CD4-positive, alpha-beta T cell treated with Interleukin-15 for 4 hours (primary cell): ENCODE measurements around the gene ILF2.
A peak's percentile ranks its signal among the peaks of the same experiment; 100 is the strongest.
"Not testable (repeated sequence)": the region's sequence is repeated elsewhere in the genome, so short reads cannot be mapped to it uniquely, and the experiment has no call there.

ENCODE experiments used
- DNase-seq: peaks from one replicate; pipeline ENCODE4 v3.0.0-alpha.2; 2020; ENCODE audit warnings: low spot score

ILF2 gene

DNA sequence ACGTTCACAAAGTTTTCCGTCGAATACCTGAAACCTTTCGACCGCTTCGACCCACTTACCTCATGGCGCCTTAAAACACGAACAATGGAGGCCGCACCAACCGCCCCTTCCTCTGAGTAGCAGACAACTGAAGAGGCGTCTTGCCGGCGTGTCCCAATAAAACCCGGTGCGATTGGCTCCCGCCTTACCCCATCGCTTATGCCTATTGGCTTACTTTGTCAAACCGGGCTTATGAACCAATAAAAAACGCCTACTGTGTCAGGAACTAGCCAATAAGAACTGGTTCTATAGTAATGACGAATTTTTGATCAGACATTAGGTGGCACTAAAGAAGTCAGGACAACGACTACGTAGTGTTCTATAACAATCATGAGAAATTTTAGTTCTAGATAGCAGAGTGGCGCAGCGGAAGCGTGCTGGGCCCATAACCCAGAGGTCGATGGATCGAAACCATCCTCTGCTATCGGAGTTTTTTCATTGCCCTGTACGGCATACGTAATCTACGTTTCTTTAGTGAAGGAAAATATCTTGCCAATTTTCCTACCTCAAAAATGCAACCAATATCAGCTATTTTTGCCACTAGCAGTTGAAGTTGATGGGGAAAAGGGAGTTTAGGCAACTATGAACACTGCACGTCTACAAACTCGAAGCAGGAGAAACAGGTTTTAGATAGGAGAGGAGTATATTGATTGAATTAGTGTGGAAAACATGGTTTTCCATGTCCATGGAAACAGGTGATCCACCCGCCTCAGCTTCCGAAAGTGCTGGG is at the start of gene ILF2:
Gene ILF2, minus strand, starts transcription at position 135 of the 769 bp plus-strand sequence. Its CDS starts 71 bp downstream, at position 64.
- peak; percentile 99 for DNase-seq

DNA sequence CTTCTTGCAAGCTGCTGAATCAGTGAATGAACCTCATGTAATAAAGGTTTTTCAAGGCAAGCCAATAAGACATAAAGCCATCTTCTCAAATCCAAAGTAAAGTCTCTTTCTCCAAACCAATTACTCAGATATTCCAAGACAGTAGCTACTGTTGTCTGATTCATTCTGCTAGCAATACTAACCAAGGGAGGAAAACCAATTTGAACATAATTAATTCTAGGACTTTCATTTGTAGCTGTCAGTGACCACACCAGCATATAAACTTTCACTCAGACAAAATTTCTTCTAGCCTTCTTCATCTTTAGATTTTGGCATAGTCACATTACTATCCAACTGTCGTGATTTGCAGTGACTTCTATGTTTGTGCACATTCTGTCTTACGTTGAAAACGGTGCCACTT is 46.5 kb upstream of the ILF2 start:
- DNase-seq, result no peak

DNA sequence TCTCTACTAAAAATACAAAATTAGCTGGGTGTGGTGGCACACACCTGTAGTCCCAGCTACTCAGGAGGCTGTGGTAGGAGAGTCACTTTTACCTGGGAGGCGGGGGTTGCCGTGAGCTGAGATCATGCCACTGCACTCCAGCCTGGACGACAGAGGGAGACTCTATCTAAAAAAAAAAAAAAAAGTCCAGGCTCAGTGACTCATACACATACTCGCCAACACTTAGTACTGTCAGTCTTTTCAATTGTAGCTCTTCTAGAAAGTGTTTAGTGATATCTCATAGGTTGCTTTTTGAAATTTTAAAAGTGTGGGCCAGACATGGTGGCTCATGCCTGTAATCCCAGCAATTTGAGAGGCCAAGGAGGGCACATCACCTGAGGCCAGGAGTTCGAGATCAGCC is 45.4 kb upstream of the ILF2 start:
- DNase-seq, result not testable (repeated sequence)

DNA sequence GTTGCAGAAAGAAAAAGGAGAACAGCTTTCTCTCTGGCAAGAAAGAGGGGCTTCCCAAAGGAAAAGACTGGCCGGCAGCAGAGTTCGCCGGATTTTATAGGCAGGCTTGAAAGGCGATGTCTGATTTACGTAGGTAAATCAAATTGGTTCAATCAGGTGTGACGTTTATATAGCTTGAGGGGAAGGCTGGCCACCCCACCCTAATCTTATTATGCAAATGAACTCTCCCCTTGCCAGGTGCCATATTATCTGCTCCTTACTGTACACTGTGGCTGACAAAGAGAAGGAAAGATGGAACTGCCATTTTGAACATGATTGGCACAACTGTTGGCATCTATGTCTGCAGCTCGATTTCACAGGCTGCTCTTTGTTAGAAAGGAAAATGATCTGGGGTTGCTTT is 40.2 kb upstream of the ILF2 start:
- DNase-seq, result no peak

DNA sequence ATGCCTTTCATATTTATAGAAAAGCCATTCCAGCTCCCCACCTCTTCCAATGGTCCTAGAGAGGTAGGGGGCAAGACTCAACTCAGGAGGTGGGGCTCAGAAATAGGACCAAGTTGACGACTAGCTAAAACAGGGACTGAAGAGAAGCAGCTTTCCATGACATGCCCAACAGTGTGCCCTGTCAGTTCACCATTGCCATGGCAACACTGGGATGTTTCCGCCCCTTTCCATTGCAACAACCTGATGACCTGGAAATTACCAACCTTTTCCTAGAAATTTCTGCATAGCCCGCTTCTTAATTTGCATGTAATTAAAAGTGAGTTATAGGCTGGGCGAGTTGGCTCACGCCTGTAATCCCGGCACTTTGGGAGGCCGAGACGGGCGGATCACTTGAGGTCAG is 34.7 kb upstream of the ILF2 start:
- no peak for DNase-seq

GRCh38 chr1:153699768-153700167 is 29.0 kb upstream of the ILF2 start:
- DNase-seq, result no peak

GRCh38 chr1:153698923-153699714 is 28.3 kb upstream of the ILF2 start:
- no peak for DNase-seq

DNA sequence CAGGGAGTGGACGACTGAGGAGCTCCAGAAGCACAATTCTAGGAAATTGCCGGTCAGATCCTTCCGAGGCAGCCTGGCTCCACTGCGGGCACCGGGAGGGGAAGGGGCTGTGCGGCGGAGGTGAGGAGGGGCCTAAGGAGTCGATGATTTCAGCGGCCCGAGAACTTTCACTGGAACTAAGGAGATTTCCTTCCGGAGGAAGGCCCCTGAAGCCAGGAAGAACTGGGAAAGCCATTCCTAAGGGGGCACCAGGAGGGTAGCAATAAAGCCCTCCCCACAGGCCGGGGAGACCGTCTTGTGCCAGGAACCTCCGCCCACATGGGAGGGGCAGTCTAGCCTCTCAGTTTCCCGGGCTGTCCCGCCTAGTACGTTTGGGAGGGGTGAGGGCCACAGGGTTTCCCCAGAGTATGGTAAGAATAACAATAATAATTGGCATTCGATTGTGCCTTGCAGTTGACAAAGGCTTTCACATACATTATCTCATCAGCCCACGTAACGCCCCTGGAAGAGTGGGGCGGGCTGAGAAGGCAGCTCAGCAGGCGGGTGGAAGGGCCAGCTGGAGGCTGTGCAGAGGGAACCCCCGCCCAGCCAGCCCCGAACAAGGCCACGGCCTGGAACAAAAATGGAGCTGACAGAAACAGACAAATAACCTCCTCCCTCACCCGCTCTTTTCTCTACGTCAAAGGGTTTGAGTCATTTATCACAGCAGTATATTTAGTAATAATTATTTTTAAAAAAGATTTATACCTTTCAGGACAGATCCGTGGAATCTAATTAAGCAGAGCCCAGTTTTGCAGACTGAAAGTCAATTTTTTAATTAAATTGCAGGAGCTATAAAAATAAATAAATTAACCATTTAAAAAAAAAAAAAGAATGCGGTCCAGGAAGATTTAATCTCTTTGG is 27.5 kb upstream of the ILF2 start:
- DNase-seq, result no peak

- DNase-seq, result no peak
These were observed 26.6 kb upstream of the ILF2 start for GRCh38 chr1:153697191-153698019.

DNA sequence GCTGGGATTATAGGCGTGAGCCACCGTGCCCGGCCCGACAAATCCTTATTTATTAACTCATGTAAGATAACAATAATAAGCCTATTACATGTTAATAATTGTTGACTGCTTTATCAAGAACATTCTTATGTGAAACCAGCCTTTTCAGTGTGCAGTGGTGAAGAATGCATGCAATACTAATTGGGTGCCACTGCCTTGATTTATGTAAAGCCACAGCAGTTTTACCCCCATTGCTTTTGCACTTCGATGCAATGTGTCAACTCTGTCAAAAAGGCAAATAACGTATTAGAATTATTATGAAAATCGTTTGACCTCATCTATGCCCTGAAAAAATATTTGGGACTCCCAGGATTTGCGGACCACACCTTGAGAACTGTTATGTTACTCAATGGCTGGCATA is 25.9 kb upstream of the ILF2 start:
- no peak for DNase-seq

DNA sequence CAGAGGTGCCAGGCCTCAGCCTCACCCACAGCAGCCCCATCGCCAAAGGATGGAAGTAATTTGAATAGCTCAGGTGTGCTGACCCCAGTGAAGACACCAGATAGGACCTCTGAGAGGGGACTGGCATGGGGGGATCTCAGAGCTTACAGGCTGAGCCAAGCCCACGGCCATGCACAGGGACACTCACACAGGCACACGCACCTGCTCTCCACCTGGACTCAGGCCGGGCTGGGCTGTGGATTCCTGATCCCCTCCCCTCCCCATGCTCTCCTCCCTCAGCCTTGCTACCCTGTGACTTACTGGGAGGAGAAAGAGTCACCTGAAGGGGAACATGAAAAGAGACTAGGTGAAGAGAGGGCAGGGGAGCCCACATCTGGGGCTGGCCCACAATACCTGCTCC is 22.7 kb upstream of the ILF2 start:
- DNase-seq, result no peak

- no peak for DNase-seq
These were observed 18.0 kb upstream of the ILF2 start for GRCh38 chr1:153688736-153689328.

DNA sequence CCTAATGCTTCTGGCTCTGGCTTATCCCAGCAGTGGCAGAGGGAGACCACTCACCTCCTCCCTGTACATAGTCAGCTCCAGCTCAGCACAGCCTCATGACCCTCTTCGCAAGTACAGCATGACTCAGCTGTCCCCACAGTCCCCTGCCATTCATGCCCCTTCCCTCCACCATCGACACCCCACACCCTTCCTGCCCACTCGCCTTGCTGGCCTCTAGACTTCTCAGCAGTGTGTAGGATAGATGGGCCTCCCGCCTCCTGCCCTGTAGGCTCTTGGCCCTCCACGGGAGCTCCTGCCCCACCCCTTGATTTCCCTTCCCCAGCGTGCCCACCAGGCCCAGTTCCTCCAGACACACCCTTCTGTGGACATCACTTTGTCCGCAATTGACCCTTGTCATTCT is 17.5 kb upstream of the ILF2 start:
- no peak for DNase-seq

DNA sequence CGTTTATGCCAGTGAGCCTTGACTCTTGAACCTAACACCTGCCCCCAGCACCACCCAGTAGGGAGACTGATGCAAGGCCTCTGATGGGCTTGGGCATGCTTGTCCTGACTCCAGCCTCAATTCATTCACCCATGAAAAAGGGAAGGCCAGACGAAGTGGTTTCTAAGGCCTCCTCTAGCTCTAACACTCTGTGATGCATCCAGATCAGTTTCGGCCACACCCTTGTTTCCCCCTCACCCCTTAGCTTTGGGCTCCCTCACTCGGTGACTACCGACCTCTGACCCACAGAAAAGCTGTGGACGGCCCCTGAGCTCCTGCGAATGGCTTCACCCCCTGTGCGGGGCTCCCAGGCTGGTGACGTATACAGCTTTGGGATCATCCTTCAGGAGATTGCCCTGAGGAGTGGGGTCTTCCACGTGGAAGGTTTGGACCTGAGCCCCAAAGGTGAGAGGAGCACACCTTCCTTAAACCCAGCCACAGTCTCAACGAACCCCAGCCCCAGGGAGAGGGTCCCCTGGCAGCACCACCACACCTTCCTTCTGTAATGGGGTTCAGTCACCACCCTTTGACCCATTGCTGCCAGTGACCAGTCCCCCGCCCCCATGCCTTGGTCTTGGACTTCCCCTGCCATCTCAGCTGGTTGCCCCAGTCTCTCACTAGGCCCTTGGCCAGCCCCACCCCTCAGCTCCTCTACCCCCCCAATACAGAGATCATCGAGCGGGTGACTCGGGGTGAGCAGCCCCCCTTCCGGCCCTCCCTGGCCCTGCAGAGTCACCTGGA is 16.7 kb upstream of the ILF2 start:
- DNase-seq, result no peak

DNA sequence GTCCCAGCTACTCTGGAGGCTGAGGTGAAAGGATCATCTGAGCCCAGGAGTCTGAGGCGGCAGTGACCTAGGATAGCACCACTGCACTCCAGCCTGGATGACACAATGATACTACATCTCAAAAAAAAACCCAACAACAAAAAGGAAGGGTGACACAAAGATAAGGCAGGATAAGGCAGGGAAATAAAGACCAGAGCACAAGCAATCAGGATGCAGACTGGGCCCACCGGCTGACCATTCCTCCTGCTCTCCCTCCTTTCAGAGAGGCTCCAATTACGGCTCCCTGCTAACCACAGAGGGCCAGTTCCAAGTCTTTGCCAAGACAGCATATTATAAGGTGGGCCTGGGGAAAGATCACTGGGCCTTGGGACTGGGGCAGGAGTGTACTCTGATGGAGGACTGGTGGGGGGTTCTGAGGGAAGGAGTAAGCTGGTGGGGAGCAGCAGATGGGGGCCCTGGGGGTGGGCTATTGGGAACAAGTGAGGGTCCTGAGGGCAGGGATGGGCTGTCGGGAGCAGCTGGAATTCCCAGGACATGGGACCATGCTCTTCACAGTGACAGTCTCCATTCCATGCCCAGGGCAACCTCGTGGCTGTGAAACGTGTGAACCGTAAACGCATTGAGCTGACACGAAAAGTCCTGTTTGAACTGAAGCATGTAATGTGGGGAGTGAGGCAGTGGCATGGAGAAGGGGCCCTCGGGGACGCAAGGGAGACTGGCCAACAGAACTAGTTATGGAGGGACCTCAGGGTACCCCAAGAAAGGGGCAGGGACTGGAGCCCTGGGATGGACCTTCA is 14.9 kb upstream of the ILF2 start:
- no peak for DNase-seq

GRCh38 chr1:153684892-153685291 is 14.1 kb upstream of the ILF2 start:
- no peak for DNase-seq

DNA sequence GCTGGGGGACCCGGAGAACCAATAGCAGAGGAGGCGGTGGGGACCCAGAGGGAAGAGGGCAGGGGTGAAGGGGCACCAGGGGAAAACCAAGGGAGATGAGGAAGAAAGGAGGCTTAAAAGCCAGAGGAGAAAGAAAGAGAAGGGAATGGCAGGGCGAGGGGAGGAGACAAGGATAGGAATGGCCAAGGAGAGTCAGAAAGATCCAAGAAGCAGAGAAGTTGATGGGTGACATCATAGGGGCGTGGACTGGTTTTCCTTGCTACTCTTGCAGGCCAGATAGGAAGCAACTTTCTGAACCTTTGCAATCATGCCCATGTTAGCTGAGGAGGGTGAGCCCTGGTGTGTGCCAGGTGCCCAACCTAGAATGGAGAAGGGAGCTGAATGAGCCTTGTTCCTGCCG is 13.1 kb upstream of the ILF2 start:
- no peak for DNase-seq

DNA sequence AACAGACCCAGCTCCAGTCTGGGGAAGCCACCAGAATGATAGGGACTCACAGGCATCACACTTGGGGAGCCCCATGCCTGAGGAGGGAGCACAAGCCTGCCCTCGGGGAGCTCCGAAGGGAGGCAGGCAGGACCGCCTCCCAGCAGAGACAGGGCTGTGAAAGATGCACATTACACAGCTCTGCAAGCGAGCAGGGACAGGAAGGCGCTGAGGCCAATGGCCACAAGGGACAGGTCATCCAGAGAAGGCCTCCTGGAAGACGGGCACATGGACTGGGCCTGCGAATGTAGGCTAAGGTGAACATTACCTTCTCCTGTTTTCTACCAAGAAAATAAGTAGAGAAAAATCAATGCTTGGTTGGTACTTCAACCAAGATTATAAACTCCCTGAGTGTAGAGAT is 11.9 kb upstream of the ILF2 start:
- DNase-seq, result no peak

GRCh38 chr1:153680120-153680403 is 9.3 kb upstream of the ILF2 start:
- no peak for DNase-seq
